A673 (cell line): ENCODE results near the gene YTHDF1. TPM values are rescaled to one million over a fixed set of nuclear protein-coding genes. Genes with fewer than 3 reads are reported as not detected.

Experiments
- BruUV-seq: library from RNA; stranded (reverse); fragments of 400-500 nt; replicated peaks from 2 replicates; lab custom pipeline; 2021; lab: Mats Ljungman, UMichigan
- CTCF ChIA-PET: fragments of 300-600 bp; sonication (Branson Sonifier 250); formaldehyde crosslinking; loops from one replicate; lab custom pipeline; 2022; ENCODE audit warnings: antibody characterized with exemption; lab: Charles Lee
- POLR2A ChIA-PET: fragments of 300-600 bp; sonication (Branson Sonifier 250); formaldehyde crosslinking; loops from one replicate; lab custom pipeline; 2022; ENCODE audit warnings: antibody characterized with exemption; ENCODE audit not compliant: low non-redundant PET; lab: Charles Lee
- DNase-seq: peaks from one replicate; pipeline ENCODE4 v3.0.0-alpha.2; 2015; ENCODE audit warnings: low spot score
- H3K27ac ChIP-seq: fragments of 200-600 bp; sonication (generic); 2 replicates; pipeline ENCODE4 v1.5.1; 2016; ENCODE audit warnings: mixed run types, low read depth, mild to moderate bottlenecking, mixed read lengths, antibody characterized with exemption, low read length; ENCODE audit not compliant: poor library complexity, severe bottlenecking
- H3K27me3 ChIP-seq: fragments of 200-600 bp; sonication (generic); replicated peaks from 2 replicates; pipeline ENCODE4 v1.6.1; 2017; ENCODE audit warnings: mixed run types, low read depth, mild to moderate bottlenecking, mixed read lengths, antibody characterized with exemption, low read length; ENCODE audit not compliant: insufficient read depth, poor library complexity
- H3K36me3 ChIP-seq: fragments of 200-600 bp; sonication (generic); 2 replicates; pipeline ENCODE4 v1.6.1; 2016; ENCODE audit warnings: mixed run types, mild to moderate bottlenecking, mixed read lengths, antibody characterized with exemption, low read length; ENCODE audit not compliant: insufficient read depth, poor library complexity, severe bottlenecking
- H3K4me1 ChIP-seq: fragments of 200-600 bp; sonication (generic); 2 replicates; pipeline ENCODE4 v1.6.1; 2017; ENCODE audit warnings: mixed run types, mild to moderate bottlenecking, mixed read lengths, antibody characterized with exemption, low read length; ENCODE audit not compliant: insufficient read depth, poor library complexity, severe bottlenecking
- H3K4me3 ChIP-seq: fragments of 200-600 bp; sonication (generic); 2 replicates; pipeline ENCODE4 v1.5.1; 2016; ENCODE audit warnings: low read depth, mixed run types, mild to moderate bottlenecking, mixed read lengths, low read length; ENCODE audit not compliant: poor library complexity, severe bottlenecking
- H3K9me3 ChIP-seq: fragments of 200-600 bp; sonication (generic); 2 replicates; pipeline ENCODE4 v1.6.1; 2016; ENCODE audit warnings: mixed run types, low read depth, mild to moderate bottlenecking, mixed read lengths, antibody characterized with exemption, low read length; ENCODE audit not compliant: poor library complexity, severe bottlenecking
- CTCF ChIP-seq: fragments of 300-800, 200-600 bp; sonication (generic); conservative IDR thresholded peaks from 2 replicates; pipeline ENCODE4 v1.5.1; 2017; ENCODE audit warnings: low read depth, mild to moderate bottlenecking, antibody characterized with exemption, low read length, moderate library complexity, mixed read lengths
- EZH2 ChIP-seq: fragments of 200-600 bp; sonication (generic); IDR thresholded peaks from 2 replicates; pipeline ENCODE4 v1.6.1; 2017; ENCODE audit warnings: borderline replicate concordance, low read depth, mild to moderate bottlenecking, mixed read lengths, antibody characterized with exemption, low read length; ENCODE audit not compliant: poor library complexity, severe bottlenecking
- intact Hi-C: fragments of 100-400 bp; cut with micrococcal nuclease; formaldehyde crosslinking; loops from one replicate; pipeline ENCODE4 v1.10.0; 2022; ENCODE audit not compliant: unreplicated experiment
- total RNA-seq: library from RNA; stranded (reverse); gene quantifications from 2 replicates; pipeline ENCODE4 v1.2.3, GENCODE V29; 2021

The YTHDF1 gene
- total RNA-seq, 1 experiment from 2014 or later = 52.4 TPM

GRCh38 chr20:63241272-63241671 is 25.3 kb upstream of the YTHDF1 start:
- intact Hi-C loops = no loop called here
- no peaks in the 10 kb centered on the region for H3K9me3 ChIP-seq
- no peak overlapping the region for H3K27ac ChIP-seq
- ChIA-PET POLR2A (no interaction called here), CTCF (no interaction called here)
- TF ChIP-seq EZH2 = no peak
- TF ChIP-seq CTCF = no peak
- H3K4me1 ChIP-seq = no peaks in the 10 kb centered on the region
- no peak overlapping the region for H3K4me3 ChIP-seq
- no peak for DNase-seq
- no TSS peak for BruUV-seq
- no peaks in the 10 kb centered on the region for H3K36me3 ChIP-seq
- no peaks in the 10 kb centered on the region for H3K27me3 ChIP-seq

GRCh38 chr20:63240004-63240403 is 24.1 kb upstream of the YTHDF1 start:
- H3K27me3 ChIP-seq = no peaks in the 10 kb centered on the region
- no peaks in the 10 kb centered on the region for H3K36me3 ChIP-seq
- no peak overlapping the region for H3K4me3 ChIP-seq
- BruUV-seq = no TSS peak
- no peak for TF ChIP-seq EZH2
- no peak for TF ChIP-seq CTCF
- no peaks in the 10 kb centered on the region for H3K4me1 ChIP-seq
- POLR2A ChIA-PET = no interaction called here
- CTCF ChIA-PET = no interaction called here
- H3K9me3 ChIP-seq = no peaks in the 10 kb centered on the region
- H3K27ac ChIP-seq = no peak overlapping the region
- intact Hi-C loops = no loop called here
- DNase-seq = no peak

GRCh38 chr20:63239431-63239830 is 23.5 kb upstream of the YTHDF1 start:
- TF ChIP-seq EZH2 = no peak
- no peak for TF ChIP-seq CTCF
- Histone ChIP-seq H3K4me3 (no peak overlapping the region), H3K27me3 (no peaks in the 10 kb centered on the region), H3K27ac (no peak overlapping the region), H3K9me3 (no peaks in the 10 kb centered on the region), H3K4me1 (no peaks in the 10 kb centered on the region), H3K36me3 (no peaks in the 10 kb centered on the region)
- intact Hi-C loops = no loop called here
- DNase-seq = no peak
- BruUV-seq = no TSS peak
- POLR2A ChIA-PET = no interaction called here
- CTCF ChIA-PET = no interaction called here
